Caki2 (cell line): ENCODE measurements around the gene SUSD3. TPM values are rescaled to one million over a fixed set of nuclear protein-coding genes. Genes with fewer than 3 reads are reported as not detected.
"Not testable (repeated sequence)": the region's sequence is repeated elsewhere in the genome, so short reads cannot be mapped to it uniquely, and the experiment has no call there.

Source experiments
- DNase-seq: peaks from one replicate; pipeline ENCODE4 v3.0.0-alpha.2; 2015; ENCODE audit warnings: low read depth
- in situ Hi-C: cut with HindIII; loops from 2 replicates; pipeline ENCODE4 v1.10.0; 2016; ENCODE audit warnings: low sequenced_read_pairs, low pct_unique_long_range_greater_than_20kb, mixed read lengths
- total RNA-seq: library from RNA; depleted of rRNA; stranded (reverse); fragments of >200 nt; shearing (Covaris generic); gene quantifications from 2 replicates; pipeline ENCODE4 v1.2.3, GENCODE V29; 2014; ENCODE audit warnings: low replicate concordance

SUSD3 gene
- total RNA-seq, 1 experiment from 2014 or later = not detected

DNA sequence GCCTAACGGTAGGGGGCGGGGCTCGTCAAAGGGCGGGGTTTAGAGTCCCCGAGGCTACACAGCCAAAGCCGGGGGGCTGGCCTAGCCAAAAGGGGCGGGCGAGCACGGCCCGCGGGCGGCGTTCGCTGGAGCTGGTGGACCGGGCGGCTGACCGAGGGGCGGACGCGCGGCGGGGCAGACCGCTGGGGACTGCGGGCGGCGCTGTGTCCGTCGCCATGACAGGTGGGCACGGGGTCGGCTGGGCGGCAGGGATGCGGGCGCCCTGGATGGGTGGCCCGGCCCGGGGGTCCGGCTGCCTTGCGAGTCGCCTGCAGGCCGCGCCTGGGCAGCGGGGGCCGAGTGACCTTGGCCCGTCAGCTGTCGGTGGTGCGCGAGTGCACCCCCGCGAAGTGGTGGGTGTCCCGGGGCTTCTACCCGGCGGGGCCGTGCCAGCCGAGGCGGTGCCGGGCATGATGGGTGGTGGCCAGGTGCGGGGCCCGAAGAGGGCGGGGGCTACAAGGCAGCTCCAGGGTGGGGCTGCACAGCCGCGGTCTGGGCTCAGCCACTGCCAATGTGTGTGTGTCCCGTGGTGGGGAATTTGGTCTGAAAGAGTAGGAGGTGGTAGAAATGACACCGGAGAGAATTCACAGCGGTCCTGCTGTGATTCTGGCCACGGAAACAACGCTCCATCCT lies 37.8 kb downstream of the SUSD3 start, which contains the start of gene CARD19:
TSS of gene CARD19 (plus strand) at position 87 of the 672 bp plus-strand sequence. CDS start at position 216, 129 bp downstream.
- in situ Hi-C loops = no loop called here
- DNase-seq = no peak

DNA sequence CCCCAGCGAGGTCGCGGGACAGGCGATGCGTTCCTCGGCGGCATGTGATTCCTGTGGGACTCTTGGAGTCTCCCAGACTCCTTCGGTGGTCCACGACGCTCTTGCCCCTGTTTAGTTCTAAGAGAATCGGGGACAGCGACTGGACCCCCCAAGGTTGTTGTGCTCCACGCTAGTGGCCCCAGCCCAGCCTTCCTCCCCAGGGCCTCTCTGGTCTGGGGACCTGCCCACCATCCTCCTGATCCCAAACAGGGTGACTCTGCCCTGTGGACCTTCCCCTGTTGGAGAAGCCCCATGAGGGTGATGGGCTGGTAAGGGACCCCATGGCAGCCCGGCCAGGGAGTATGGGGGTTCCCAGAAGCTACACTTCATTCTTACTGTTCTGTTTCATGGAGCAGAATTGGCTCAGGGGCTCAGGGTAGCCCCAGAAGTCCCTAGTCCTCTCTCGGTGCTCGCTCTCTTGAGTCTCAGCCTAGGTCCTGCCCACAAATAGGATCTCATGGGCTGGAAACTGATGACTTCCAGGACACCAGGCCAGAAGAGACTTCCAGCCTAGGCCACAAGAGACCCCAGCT lies 38.4 kb downstream of the SUSD3 start:
- DNase-seq = no peak
- in situ Hi-C loops = no loop called here

DNA sequence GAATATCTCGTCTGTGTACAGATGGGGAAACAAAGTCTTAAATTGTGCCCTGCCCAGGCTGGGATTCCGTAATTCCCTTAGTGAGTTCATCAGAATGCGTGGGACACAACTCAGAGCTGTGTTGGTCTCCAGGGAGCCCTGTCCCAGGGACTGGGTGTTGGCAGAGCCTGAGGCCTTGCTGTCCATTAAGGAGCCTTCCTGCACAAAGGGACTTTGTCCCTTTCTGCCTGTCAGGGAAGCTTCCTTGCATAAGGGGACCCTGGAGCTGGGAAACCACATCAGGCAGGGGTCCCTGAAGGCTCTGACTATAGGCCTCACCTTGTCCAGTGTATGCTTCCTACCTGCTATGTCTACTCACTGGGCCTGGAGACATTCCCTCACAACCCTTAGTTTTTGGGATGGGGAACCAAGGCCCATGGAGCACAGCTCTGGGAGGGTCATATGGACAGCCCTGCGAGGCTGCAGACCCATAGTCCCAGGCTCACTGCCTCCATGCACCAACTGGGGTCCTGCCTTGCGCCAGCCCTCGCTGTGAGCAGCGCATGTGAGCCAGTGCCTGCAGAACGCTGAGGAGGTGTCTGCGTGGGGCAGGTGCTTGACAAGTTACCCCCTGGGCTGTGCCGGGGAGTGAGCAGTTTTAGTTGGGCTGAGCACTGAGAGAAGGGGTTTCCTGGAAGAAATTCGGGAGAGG lies 39.2 kb downstream of the SUSD3 start:
- in situ Hi-C loops = no loop called here
- no peak for DNase-seq

GRCh38 chr9:93098236-93098946 lies 39.9 kb downstream of the SUSD3 start:
- DNase-seq = peak; percentile 83
- in situ Hi-C loops = no loop called here

DNA sequence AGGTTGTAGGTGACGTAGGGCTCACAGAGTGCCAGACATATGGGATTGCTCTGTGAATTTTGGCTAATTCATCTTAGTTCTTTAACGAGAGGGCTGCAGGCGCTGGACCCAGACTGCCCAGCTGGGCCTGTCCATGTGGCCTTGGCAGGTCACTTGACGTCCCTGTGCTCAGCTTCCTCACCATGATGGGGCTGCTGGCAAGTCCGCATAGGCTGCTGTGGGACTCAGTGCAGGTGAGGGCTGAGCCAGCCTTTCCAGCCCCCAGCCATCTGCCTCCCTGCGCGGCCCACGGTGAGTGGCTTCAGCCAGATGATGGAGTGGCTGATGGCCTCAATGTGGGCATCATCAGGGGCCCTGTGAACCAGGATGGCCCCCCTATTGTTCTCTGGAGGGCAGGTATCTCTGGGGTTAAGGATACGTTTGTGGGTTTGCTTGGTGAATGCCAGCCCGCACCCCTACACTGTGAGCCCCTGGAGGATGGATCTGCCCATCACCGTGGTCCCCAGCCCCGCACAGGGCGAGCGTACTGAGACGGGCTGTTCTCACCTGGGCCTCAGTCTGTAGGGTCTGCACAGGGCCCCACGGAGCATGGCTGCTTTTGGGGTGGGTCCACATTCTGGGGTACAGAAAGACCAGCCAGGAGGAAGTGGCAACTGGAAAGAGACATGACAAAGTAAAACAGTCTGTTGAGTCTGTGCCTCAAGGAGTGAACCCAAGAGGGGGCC lies 41.2 kb downstream of the SUSD3 start:
- in situ Hi-C loops = no loop called here
- DNase-seq = no peak

GRCh38 chr9:93100276-93100636 lies 41.8 kb downstream of the SUSD3 start:
- DNase-seq = no peak
- in situ Hi-C loops = no loop called here

DNA sequence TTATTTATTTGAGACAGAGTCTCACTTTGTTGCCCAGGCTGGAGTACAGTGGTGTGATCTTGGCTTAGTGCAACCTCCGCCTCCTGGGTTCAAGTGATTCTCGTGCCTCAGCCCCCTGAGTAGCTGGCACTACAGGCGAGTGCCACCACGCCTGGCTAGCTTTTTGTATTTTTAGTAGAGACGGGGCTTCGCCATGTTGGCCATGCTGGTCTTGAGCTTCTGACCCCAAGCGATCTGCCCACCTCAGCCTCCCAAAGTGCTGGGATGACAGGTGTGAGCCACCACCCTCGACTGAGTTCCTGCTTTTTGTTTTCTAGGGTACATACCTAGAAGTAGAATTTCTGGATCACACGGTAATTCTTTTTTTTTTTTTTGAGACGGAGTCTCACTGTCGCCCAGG lies 42.6 kb downstream of the SUSD3 start:
- DNase-seq, in situ Hi-C loops: not testable (repeated sequence)

- in situ Hi-C loops = no loop called here
- no peak for DNase-seq
These were observed 47.1 kb downstream of the SUSD3 start for GRCh38 chr9:93105620-93106019.

- DNase-seq = no peak
- in situ Hi-C loops = no loop called here
These were observed 48.8 kb downstream of the SUSD3 start for GRCh38 chr9:93107151-93107824.

GRCh38 chr9:93107825-93108161 lies 49.3 kb downstream of the SUSD3 start:
- in situ Hi-C loops = no loop called here
- no peak for DNase-seq

DNA sequence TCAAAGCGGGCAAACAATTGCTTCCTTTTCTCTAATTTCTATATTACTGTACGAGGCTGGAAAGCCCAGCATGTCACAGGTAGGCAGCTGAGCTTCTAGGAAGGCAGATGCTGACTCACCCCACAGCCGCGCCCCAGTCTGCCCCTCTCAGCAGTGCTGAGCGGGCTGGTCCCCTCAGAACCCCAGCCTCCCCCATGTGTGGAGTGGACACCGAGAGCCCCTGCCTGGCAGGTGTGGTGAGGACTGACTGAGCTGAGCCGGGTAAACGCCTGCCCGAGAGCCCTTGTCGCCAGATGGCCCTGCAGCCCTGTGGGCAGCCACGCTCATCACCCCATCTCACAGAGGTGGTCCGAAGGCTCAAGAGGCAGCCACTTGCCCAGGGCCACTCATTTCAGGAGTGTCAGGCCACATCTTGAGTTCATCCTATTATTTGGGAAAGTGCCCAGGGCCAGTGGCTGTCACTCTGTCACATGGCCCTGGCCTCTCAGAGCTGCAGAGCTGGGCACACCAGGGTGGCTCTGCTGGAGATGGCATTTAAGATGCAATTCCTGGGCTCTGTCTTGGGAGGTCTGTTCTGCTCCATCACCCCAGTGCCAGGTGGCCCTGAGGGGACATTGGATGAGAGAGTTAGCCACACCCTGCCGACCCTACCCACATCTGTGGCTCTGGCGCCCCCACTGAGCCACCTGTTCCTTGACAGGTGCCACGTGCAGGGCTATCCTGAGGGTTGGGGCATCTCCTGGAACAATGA lies 50.0 kb downstream of the SUSD3 start:
- DNase-seq = no peak
- in situ Hi-C loops = no loop called here

DNA sequence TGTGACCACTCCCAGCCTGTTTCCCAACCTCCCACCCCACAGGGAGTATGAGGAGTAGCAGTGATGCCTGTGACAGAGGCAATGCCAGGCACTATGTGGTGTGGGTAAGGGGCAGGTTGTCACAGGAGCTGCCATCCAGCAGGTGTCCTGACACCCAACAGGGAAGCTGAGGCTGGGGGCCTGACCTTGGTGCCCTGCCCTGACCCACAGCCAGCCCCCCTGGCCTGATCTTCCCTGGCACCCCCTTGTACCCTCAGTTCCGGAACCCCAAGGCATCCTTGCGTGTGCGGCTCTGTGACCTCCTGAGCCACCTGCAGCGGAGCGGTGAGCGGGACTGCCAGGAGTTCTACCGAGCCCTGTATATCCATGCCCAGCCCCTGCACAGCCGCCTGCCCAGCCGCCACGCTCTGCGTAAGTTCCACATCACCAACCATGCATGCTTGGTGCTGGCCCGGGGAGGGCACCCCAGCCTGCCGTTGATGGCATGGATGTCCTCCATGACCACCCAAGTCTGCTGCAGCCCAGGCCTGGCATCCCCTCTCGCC lies 51.9 kb downstream of the SUSD3 start:
- in situ Hi-C loops = no loop called here
- no peak for DNase-seq

GRCh38 chr9:93111001-93111370 lies 52.5 kb downstream of the SUSD3 start:
- in situ Hi-C loops = no loop called here
- no peak for DNase-seq

GRCh38 chr9:93111371-93112115 lies 53.0 kb downstream of the SUSD3 start:
- in situ Hi-C loops = no loop called here
- DNase-seq = no peak

GRCh38 chr9:93112116-93112863 lies 53.8 kb downstream of the SUSD3 start:
- no peak for DNase-seq
- in situ Hi-C loops = no loop called here

GRCh38 chr9:93112864-93113389 lies 54.4 kb downstream of the SUSD3 start:
- in situ Hi-C loops = no loop called here
- no peak for DNase-seq
